A172 (cell line): ENCODE measurements around the gene SLC39A11. TPM values are rescaled to one million over a fixed set of nuclear protein-coding genes. Genes with fewer than 3 reads are reported as not detected.
"Not testable (repeated sequence)": the region's sequence is repeated elsewhere in the genome, so short reads cannot be mapped to it uniquely, and the experiment has no call there.

Experiments
- DNase-seq: peaks from one replicate; pipeline ENCODE4 v3.0.0-alpha.2; 2015; ENCODE audit warnings: low spot score
- total RNA-seq: library from RNA; depleted of rRNA; stranded (reverse); fragments of >200 nt; shearing (Covaris generic); gene quantifications from 2 replicates; pipeline ENCODE4 v1.2.3, GENCODE V29; 2014

The SLC39A11 gene
- total RNA-seq, 1 experiment from 2014 or later = 59.2 TPM

DNA sequence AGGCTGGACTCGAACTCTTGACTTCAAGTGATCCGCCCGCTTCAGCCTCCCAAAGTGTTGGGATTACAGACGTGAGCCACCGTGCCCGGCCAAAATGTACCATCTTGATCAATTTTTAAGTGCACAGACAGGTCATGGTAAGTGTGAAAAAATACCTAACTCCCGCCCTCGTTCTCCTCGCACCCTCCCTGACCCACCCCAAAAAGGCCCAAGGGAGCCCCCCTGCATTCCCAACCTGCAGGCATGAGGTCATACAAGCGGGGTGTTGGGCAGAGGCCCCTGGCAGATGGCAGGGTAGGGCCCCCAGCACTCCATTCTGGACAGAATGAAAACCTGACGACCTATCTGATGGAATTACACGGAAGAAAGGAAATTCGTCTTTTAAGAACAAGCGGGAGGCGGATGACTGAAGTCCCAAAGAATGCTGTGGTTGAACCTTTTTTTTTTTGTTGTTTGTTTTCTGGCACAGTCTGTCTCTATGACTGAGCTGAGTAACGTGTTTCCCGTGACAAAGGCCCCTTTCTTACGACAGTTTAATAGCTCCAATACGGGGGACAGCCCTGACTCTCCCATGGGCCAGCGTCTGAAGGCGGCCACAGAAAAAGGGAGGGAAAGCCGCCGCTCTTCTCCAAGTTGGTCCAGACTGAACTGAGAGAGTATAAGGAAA is 376.4 kb downstream of the SLC39A11 start:
- DNase-seq = peak; percentile 97

DNA sequence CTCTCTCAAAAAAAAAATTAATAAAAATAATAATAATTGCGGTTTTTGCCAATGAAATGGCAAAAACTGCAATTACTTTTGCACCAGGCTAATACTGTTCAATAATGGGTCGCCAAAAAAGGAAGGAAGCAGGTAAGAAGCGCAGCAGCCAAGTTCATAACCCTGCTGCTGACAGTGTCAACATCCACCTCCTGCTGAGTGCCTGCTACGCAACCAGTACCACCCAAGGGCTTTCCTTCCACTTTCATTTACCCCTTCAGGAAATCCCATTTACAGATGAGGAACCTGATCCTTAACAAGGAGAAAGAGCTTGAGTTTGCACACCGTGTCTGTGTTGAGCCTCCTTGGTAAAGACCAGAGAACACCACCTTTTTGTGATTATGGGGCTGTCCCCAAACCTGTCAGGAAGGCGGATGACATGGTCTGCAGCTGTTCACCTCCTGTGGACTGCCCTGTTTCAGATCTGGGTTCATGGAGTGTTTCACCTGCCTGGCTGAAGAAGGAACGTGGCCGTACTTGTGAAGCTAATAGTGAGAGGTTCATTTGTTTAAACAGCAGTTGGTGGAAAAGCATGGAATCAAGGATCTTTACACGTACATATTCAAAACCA is 378.0 kb downstream of the SLC39A11 start:
- DNase-seq = no peak

DNA sequence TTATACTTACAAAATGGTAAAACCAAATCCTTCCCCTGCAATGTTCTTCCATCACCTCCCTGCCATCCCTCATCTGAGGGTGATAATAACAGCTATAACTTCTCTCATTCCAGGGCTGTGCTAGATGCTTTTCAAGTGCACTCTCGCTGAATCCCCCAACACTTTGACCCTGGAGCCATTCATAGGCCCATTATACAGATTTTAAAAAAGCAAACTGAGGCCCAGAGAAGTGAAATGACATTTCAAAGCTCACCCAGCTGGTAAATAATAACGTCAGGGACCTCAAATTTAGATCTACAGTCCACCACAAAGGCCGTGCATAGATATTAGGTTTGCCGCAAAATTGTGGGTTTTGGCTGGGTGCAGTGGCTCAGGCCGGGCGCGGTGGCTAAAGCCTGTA is 378.8 kb downstream of the SLC39A11 start:
- no peak for DNase-seq

- no peak for DNase-seq
Measured at GRCh38 chr17:72711521-72712310, 380.8 kb downstream of the SLC39A11 start.

- DNase-seq = no peak
Measured at GRCh38 chr17:72710834-72711233, 381.7 kb downstream of the SLC39A11 start.

DNA sequence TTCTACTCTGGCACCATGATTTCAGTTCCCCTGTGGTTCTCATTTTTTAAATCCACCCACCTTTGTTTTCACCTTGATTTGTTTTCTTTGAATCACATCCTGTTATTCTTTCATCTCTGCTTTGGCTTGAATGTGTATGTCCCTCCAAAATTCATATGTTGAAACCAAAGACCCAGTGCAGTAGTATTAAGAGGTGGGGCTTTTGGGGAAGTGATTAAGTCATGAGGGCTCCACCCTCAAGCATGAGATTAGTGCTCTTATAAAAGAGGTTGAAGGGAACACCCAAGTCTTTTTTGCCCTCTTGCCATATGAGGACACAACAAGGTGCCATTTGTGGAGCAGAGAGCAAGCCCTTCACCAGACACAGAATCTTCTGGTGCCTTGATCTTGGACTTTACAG is 382.3 kb downstream of the SLC39A11 start:
- no peak for DNase-seq

DNA sequence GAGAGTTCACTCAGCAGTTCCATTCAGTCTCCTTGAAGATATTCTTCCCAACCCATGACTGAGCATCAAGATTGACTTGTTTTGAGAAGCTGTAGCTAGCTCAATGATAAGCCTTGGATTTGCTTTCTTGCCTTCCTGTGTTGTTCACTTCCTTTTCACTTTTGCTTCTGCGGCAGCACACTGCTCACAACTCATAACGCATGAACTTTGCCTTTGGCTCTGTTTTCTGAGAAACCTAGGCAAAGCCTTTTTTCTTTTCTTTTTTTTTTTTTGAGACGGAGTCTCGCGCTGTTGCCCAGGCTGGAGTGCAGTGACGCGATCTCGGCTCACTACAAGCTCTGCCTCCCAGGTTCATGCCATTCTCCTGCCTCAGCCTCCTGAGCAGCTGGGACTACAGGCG is 383.8 kb downstream of the SLC39A11 start:
- DNase-seq = not testable (repeated sequence)

GRCh38 chr17:72707881-72708280 is 384.6 kb downstream of the SLC39A11 start:
- no peak for DNase-seq

DNA sequence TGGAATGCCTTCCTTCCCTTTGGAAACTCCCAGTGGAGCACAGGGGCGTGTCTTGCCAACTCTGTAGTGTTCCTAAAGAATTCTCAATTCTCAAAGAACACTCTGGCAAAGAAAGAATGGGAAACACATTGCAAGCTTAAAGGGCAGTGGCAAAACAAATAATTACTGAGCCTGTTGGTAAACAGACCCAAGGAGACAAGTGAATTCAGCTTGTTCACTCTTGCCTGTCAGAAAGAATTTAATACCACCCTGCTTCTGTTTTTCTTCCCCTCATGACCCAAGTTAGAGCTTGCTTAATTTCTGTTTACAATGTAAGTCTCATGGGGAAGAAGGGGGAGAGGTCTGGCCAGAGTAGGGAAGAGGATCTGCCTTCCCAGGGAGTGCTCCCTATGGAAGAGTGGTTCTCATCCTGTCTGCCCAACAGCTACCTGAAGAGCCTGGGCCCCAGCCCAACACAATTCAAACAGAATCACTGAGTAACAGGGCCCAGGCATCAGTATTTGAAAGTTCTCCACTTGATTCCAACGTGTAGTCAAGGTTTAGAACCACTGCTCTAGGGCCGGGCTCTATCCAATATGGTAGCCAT is 386.0 kb downstream of the SLC39A11 start:
- DNase-seq = no peak

DNA sequence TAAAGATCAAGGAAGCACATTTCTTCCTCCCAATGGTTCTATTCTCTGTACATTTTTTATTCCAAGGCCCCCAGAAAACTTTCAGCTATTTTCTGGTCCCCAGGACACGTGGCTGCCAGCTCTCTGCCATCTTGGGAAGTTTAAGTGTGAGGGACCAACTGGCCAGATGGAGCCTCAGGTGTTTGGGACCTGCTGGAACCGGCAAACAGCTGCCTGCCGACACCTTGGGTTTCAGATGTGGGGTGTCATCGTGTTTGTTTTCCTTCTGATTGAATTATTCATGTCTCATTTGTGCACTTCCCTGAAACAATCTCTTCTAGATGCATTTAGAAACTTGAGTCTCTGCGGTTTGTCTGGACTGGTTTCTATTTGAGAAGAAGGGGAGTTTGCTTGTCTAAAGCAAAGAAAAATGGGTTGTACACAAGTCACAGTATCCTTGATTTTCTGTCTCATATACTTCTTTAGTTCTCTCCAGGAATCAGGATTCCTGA is 386.5 kb downstream of the SLC39A11 start:
- no peak for DNase-seq

- DNase-seq = peak; percentile 79
Measured at GRCh38 chr17:72702998-72703397, 389.5 kb downstream of the SLC39A11 start.

GRCh38 chr17:72702136-72702735 is 390.3 kb downstream of the SLC39A11 start:
- peak; percentile 93 for DNase-seq

GRCh38 chr17:72700226-72700625 is 392.3 kb downstream of the SLC39A11 start:
- DNase-seq = no peak

DNA sequence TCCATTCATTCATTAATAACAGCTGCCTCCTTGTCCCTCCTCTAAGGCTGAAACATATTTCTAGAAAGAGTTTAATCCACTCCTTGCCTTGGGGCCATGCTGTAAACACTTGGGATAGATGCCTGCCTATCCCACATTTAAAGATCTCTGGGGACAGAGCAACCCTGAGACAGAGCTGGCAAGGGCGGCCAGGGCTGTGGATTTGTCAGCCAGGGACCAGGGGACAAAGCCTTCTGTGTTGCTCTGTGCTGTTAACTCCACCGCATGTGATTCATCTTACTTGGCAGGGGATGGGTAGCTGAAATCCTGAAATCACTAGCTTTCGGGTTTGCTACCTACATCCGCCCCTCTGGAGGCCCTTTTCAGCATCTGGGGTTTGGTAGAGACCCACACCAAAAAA is 392.9 kb downstream of the SLC39A11 start:
- peak; percentile 51 for DNase-seq

DNA sequence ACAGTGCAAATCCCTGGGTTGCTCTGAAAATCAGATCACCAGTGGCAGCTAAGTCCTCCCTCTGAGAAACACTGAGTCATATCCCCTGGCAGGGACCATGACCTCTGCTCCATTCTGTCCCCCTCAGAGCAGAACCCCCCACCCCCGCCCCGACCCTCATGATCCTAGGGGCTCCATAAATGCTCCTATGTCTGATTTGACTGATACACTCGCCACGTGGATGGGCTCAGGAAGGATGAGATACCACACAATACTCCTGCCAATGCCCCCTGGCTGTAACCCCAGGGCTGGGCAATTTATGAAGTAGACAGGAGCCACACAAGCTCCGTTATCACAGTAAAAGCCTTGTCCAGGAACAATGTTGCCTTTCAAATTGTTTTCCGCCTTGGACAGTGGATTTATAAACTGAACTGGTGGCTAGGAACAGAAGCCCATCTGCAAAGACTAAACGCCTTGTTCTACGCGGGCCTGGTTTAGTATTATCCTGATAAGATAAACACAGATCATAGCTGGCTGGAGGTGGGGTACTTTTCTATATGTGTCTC is 394.8 kb downstream of the SLC39A11 start:
- peak; percentile 28 for DNase-seq

DNA sequence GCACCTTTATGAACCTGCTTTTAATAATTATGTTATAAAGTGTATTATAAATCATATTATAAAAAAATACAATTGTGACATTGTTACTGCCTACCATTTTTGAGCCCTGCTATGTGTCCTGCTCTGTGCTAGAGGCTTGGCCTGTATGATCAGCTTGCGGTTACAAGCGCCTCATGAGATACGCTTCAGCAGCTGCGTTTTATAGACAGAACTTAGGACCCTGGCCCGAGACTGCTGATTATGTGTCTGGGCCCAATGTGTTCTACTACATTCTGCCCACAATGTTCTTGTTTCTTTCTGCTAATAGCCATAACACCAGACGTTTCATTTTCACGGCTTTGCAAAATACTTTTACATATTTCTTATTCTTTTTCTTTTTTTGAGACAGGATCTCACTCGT is 395.8 kb downstream of the SLC39A11 start:
- DNase-seq = no peak

DNA sequence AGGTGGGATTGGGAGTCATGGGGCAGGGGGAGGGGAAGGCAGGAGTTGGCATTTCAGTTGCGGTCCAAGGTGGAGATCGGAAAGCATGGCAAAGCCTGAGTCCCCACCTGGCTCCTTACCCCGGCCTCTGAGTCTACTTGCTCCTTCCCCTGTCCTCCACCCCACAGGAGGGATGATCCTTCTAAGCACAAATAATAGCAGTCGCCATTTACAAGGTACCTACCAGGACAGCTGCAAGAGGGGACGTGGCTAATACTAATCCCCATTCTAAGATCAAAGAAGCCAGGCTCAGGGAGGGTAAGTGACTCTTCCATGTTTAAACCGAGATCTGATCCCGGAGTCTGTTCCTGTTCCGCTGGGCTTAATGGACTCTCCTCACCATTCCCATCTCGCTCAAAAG is 396.3 kb downstream of the SLC39A11 start:
- DNase-seq = no peak

GRCh38 chr17:72693956-72694355 is 398.5 kb downstream of the SLC39A11 start:
- DNase-seq = no peak

DNA sequence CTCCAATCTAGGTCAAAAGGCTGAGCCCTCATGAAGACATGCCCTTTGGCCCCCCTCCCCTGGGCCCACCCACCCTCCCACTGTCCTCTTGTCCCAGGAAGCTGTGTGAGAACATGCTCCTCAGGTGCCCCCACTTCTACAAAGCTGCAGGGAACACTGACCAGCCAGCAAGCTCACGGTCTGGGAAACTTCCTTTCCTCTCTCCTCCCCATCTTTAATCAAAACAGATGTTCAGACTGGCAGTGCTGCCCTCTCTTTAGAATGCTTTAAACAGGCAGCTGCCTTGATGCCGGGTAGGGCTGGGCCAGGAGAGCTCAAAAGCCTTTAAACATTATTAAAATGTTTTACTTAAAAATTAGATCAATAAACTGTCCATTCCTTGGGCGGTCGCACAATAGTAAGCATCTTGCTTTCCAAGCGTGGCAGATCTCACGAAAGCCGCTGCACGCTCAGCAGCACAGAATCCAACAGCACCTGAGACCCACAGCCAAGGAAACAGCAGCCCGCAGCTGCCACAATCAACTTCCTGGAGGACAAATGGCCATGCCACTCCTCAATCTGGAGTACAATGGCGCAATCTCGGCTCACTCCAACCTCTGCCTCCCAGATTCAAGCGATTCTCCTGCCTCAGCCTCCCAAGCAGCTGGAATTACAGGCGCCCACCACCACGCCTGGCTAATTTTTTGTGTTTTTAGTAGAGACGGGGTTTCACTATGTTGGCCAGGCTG is 399.2 kb downstream of the SLC39A11 start:
- DNase-seq = no peak

- DNase-seq = no peak
Measured at GRCh38 chr17:72692676-72693075, 399.8 kb downstream of the SLC39A11 start.

- DNase-seq = peak; percentile 61
Measured at GRCh38 chr17:72691586-72691985, 400.9 kb downstream of the SLC39A11 start.
